ENCODE results near the gene BCAR3.

The BCAR3 gene

DNA sequence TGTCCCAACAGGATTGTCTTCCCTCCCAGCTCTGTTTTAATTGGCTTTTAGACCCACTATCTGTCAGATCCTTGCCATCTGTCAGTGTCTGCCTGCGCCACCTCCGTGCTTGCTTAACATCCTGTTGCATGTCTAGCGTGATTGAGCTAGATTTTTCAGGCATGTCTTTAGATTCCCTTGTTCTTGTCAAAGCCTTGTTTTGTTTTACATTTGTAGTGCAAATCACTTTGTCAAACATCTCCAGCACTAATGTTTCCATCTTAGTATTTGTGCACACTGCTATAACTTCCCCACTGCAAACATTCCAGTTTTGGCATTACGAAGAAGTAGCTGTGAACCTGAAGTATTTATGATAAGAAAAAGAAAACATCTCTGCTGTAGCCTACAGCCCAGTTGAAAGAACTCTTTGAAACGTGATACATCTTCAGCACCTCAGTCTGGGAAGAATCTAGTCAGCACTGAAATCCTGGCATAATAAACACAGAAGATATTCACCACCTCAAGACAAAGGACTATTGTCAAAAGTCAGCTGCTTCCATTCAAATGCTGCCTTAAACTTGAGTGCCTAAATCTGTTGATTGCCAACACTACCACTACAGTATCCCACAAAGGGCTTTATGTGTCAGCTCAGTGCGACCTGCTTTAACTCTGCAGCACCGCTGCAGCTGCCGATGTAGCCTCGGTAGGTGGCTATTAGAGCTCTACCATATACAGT lies 128.7 kb downstream of the BCAR3 start:
- TF ChIP-seq JUND (IDR thresholded peaks at IDR 0.05; ENCODE audit: low read depth): no peak
- DNase-seq (ENCODE audit: low read depth in 1 of 2, low spot score in 1 of 2): no peak
- in situ Hi-C loops (cut with HindIII; ENCODE audit: low pct_unique_long_range_greater_than_20kb, low sequenced_read_pairs): no loop called here

DNA sequence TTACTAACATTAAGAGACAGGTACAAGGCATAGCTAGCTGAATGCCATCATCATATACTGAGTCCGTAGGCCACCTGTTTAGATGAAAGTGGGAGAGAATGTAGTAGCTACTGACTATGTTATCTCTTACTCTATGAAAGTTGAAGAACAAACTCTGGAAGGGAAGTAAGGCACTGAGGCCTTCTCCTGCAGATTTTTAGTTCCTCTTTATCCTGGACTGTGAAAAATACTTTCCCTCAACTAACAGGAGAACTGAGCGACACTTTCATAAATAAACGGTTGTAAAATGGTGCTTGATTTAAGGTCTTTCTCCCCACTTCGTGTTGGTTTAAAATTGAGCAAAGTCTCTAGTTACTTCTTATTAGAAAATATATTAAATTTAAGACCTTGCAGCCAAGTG lies 131.8 kb downstream of the BCAR3 start:
- in situ Hi-C loops (cut with HindIII; ENCODE audit: low pct_unique_long_range_greater_than_20kb, low sequenced_read_pairs): no loop called here
- TF ChIP-seq JUND (IDR thresholded peaks at IDR 0.05; ENCODE audit: low read depth): no peak
- DNase-seq (ENCODE audit: low read depth in 1 of 2, low spot score in 1 of 2): no peak

DNA sequence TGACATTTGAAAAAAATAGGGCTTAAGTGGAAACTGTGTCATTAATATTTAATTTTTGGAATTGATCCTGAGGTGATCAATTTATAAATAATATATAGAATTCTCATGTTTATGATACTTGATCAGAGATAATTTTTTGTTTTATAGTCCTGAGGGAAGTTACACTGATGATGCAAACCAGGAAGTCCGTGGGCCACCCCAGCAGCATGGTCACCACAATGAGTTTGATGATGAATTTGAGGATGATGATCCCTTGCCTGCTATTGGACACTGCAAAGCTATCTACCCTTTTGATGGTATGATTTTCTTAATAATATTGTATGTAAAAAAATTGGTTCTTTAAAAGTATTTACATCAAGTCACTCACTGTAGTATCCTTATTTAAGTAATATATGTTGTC lies 132.5 kb downstream of the BCAR3 start:
- TF ChIP-seq JUND (IDR thresholded peaks at IDR 0.05; ENCODE audit: low read depth): no peak
- DNase-seq (ENCODE audit: low read depth in 1 of 2, low spot score in 1 of 2): no peak
- in situ Hi-C loops (cut with HindIII; ENCODE audit: low pct_unique_long_range_greater_than_20kb, low sequenced_read_pairs): no loop called here

DNA sequence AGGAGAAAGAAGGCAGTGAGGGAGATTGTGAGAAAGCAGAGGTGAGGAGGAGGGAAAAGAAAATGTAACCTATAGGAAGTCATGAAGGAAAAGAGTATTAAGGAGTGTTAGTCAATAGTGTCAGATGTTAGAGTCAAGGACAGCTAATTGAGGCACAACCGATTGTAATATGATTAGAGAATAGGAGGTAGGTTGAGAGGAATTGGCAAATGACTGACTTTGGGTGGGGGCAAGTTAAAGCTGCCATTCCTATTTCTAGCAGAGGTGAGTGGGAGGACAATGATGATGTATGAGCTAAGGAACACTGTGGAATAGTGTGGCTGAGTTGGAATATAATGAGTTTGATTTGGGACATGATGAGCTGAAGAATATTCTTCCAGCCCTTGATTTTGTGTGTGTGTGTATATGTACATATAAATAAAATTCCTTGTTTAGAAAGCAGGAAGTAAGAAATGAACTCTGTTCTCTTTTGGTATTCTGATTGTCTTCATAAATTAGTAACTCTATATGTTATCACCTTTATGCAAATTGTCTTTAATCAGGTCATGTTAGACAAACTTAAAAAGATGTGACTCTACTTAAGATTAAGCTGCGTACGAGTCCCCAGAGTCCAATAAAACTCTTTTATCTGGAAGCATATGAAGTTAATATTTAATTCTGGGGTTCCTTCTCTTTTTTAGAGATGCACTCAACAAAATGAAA lies 135.3 kb downstream of the BCAR3 start:
- TF ChIP-seq JUND (IDR thresholded peaks at IDR 0.05; ENCODE audit: low read depth): no peak
- in situ Hi-C loops (cut with HindIII; ENCODE audit: low pct_unique_long_range_greater_than_20kb, low sequenced_read_pairs): no loop called here
- no peak for DNase-seq (ENCODE audit: low read depth in 1 of 2, low spot score in 1 of 2)

DNA sequence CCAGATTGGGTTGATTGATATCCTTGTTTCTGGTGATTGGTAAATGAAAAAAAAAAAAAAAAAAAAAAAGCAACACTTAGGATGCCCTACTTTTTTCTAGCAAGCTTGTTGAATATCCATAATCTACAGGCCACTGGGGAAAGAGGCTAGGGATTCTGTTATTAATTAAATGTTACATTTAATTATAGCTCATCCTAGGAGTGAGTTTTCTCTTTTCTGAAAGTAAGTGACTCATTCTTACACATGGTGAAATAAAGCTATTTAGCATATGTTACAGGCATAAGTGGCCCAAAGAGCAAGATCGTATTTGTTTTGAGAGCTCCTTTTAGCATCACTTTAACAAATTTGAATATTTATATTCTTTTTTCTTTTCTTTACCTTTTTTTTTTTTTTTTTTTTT lies 139.2 kb downstream of the BCAR3 start:
- no peak for DNase-seq (ENCODE audit: low read depth in 1 of 2, low spot score in 1 of 2)
- no peak for TF ChIP-seq JUND (IDR thresholded peaks at IDR 0.05; ENCODE audit: low read depth)
- in situ Hi-C loops (cut with HindIII; ENCODE audit: low pct_unique_long_range_greater_than_20kb, low sequenced_read_pairs): no loop called here

DNA sequence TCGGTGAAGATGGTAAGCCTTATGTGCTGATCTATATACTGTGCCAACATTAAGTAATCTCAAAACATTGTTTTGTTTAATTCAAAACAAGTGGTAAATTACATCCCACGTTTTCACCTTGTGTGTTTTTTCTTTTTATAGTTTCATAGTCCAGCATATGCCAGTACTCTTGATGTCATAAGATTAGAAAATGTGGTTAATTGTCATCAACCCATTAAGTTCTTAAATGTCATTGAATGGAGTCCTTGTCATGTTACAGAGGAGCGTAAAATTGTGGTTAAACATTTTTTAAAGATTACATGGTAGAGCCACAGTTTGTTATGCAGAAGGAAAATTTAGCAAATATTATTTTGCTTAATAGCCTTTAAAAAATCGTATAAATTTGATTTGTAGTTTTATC lies 140.6 kb downstream of the BCAR3 start:
- in situ Hi-C loops (cut with HindIII; ENCODE audit: low pct_unique_long_range_greater_than_20kb, low sequenced_read_pairs): no loop called here

DNA sequence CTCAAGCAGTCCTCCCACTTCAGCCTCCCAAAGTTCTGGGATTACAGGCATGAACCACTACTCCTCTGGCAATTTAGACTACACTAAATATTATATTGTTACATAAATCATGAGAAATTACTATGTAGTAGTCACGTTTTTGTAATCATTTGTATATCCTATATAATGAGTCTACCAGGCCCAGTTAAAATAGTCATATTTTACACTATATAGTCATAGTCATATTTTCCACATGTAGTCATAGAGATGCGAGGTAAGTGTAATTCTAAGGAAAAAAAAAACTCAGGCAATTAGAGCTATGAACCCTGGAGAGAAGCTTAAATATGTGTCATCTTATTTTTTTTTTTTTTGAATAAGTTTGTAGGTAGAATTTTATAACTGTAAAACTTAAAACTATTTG lies 143.7 kb downstream of the BCAR3 start:
- in situ Hi-C loops (cut with HindIII; ENCODE audit: low pct_unique_long_range_greater_than_20kb, low sequenced_read_pairs): no loop called here
- no peak for TF ChIP-seq JUND (IDR thresholded peaks at IDR 0.05; ENCODE audit: low read depth)
- DNase-seq (ENCODE audit: low read depth in 1 of 2, low spot score in 1 of 2): no peak

More for the DNA sequence above, 140.6 kb downstream of the BCAR3 start:
- TF ChIP-seq JUND (IDR thresholded peaks at IDR 0.05; ENCODE audit: low read depth): no peak
- no peak for DNase-seq (ENCODE audit: low read depth in 1 of 2, low spot score in 1 of 2)

DNA sequence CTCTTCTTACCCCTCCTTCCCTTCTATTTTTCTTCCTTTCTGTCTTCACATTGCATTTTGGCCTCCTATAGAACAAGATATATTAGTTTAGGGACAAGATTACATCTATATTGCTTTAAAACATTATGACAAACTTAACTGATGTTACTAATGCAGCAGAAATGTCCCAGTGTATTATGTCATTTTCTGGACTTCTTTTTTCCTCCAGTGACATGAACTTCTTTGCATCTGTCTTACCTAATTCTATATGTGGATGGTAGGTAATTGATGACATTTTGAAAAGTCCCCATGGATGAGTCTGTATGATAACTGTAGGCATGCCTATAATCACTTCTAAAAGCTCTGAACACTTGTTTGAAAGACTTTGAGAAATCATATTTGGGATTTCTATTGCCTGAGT lies 144.2 kb downstream of the BCAR3 start:
- no peak for TF ChIP-seq JUND (IDR thresholded peaks at IDR 0.05; ENCODE audit: low read depth)
- DNase-seq (ENCODE audit: low read depth in 1 of 2, low spot score in 1 of 2): peak in 1 of 2 experiments; percentile 6
- in situ Hi-C loops (cut with HindIII; ENCODE audit: low pct_unique_long_range_greater_than_20kb, low sequenced_read_pairs): no loop called here

DNA sequence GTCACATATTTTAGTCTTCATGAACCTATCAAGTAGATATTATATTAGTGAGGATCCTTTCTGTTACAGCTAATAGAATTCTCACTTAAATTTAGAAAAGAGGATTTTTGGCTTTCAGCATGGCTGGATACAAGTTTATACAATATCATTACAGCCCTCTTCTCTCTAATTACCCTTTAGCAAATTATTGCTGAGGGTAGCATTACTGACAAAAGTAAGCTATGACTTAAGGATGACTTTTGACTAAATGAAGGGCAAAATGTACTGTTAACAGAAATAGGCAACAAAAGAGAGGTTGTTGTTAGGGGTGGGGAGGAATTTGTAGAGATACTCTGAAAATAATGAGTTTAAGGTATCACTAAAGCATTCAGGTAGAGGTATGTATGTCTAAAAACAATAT lies 148.0 kb downstream of the BCAR3 start:
- no peak for TF ChIP-seq JUND (IDR thresholded peaks at IDR 0.05; ENCODE audit: low read depth)
- DNase-seq (ENCODE audit: low read depth in 1 of 2, low spot score in 1 of 2): no peak
- in situ Hi-C loops (cut with HindIII; ENCODE audit: low pct_unique_long_range_greater_than_20kb, low sequenced_read_pairs): no loop called here

DNA sequence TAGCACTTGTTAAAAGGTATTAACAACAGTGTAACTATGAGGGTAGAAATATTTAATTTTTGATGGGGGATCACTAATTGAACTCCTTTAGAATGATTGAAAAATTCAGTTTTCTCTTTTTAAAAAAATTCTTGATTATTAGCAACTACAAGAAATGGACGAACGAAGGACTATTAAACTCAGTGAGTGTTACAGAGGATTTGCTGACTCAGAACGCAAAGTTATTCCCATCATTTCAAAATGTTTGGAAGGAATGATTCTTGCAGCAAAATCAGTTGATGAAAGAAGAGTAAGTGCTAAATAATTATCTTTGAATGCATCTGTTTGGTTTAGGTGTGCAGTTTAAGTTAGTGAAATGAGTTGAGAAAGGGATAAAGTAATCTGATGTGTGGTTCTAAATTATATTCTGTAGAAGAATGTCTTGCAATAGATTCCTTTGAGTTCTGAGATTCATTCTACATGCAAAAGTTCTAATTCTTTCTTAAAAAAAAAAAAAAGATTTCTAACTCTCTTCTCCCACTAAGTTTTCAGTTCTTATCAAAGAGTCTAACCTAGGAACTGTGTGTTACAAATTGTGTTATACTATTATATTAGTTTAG lies 148.8 kb downstream of the BCAR3 start:
- TF ChIP-seq JUND (IDR thresholded peaks at IDR 0.05; ENCODE audit: low read depth): no peak
- in situ Hi-C loops (cut with HindIII; ENCODE audit: low pct_unique_long_range_greater_than_20kb, low sequenced_read_pairs): no loop called here
- no peak for DNase-seq (ENCODE audit: low read depth in 1 of 2, low spot score in 1 of 2)

DNA sequence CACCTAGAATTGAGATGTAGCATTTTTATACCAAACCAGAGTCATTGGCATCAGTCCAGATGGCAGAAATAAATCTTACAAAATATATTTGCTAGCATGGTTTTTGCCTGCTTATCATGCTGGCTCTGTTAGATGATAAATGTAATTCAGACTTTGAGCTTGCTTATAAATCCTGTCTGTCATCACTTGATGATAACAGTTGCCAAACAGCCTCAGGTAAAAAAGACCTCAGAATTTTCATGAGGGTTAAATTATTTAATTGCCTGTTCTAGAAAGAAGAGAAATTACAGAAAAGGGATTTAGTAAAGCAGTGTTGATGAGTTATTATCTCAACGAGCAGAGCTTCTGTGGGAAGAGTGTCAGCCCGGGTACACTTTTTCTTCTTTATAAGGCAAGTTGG lies 150.4 kb downstream of the BCAR3 start:
- no peak for TF ChIP-seq JUND (IDR thresholded peaks at IDR 0.05; ENCODE audit: low read depth)
- DNase-seq (ENCODE audit: low read depth in 1 of 2, low spot score in 1 of 2): no peak
- in situ Hi-C loops (cut with HindIII; ENCODE audit: low pct_unique_long_range_greater_than_20kb, low sequenced_read_pairs): no loop called here

DNA sequence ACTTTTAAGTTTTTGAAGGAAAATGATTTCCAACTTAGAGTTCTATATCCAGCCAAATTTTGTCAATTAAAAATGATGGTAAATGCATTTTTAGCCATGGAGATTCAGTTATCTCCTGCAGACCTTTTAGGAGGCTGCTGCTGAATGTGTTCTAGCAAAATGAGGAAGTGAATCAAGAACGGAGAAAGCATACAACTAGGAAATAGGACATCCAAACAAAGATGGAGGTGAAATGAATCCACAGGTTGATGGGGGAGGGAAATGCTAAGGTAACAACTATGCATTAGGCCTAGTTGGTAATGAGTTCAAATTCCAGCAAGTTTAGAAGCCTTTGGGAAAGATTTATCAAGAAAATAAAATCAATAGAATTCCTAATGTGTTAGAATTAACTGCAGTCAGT lies 153.2 kb downstream of the BCAR3 start:
- no peak for DNase-seq (ENCODE audit: low read depth in 1 of 2, low spot score in 1 of 2)
- in situ Hi-C loops (cut with HindIII; ENCODE audit: low pct_unique_long_range_greater_than_20kb, low sequenced_read_pairs): no loop called here
- TF ChIP-seq JUND (IDR thresholded peaks at IDR 0.05; ENCODE audit: low read depth): no peak

DNA sequence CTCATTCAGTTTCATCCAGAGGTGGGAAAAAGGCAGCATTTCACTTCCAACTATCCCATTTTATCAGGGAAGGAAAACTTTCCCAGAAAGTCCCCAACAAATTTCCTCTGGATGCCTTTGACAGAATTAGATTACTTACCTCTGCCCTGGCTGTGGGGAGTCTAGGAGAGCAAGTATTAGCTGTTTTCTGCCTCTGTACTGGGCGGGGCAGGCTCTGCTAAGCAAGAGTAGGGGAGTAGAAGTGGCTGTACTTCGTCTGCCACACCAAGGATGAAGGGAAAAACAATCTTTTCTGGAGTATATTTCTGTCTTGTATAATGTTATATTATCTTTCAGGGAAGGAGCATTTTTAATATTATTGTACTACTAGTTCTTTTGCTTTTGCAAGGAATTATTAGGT lies 155.2 kb downstream of the BCAR3 start:
- in situ Hi-C loops (cut with HindIII; ENCODE audit: low pct_unique_long_range_greater_than_20kb, low sequenced_read_pairs): no loop called here
- TF ChIP-seq JUND (IDR thresholded peaks at IDR 0.05; ENCODE audit: low read depth): no peak
- no peak for DNase-seq (ENCODE audit: low read depth in 1 of 2, low spot score in 1 of 2)

All from T47D (cell line).